Tibial nerve (tissue), 3 donors: ENCODE data around the gene TMEM91.

Source experiments
- POLR2A ChIP-seq, 2 donors: fragments of 450-650 bp; IDR thresholded peaks; one replicate each; pipeline ENCODE4 v1.6.1; 2017; ENCODE audit warnings: antibody characterized with exemption in 2 of 2, mild to moderate bottlenecking in 2 of 2, moderate library complexity in 2 of 2
- TF ChIP-seq, protein P1 (sequence below), 5 experiments: fragments of 200-600 bp in 3 of 5; fragments of 450-650 bp in 2 of 5; sonication (generic) in 3 of 5; IDR thresholded peaks; one replicate each; pipeline ENCODE4 v1.5.1; 2016 to 2019; ENCODE audit warnings: antibody characterized with exemption in 5 of 5, mild to moderate bottlenecking in 3 of 5, moderate library complexity in 2 of 5

DNA sequence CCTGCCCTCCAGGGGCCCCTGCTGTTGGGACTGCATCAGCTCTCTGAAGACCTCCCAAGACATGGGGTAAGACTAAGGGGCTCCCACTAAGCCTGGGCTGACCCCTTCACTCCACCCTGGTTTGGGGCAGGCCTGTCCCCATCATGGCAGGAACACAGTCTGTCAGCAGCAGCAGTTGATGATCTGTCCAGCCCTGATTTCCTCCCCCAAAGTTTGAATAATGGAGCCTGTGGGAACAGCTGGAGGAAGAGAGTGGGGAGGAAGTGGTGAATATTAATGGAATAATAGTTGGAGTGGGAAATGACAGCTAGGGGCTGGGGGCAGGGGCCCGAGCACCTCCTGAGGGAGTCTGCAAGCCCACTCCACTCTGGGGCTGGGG lies 52.1 kb downstream of the TMEM91 start:
- TF ChIP-seq, protein P1, sequence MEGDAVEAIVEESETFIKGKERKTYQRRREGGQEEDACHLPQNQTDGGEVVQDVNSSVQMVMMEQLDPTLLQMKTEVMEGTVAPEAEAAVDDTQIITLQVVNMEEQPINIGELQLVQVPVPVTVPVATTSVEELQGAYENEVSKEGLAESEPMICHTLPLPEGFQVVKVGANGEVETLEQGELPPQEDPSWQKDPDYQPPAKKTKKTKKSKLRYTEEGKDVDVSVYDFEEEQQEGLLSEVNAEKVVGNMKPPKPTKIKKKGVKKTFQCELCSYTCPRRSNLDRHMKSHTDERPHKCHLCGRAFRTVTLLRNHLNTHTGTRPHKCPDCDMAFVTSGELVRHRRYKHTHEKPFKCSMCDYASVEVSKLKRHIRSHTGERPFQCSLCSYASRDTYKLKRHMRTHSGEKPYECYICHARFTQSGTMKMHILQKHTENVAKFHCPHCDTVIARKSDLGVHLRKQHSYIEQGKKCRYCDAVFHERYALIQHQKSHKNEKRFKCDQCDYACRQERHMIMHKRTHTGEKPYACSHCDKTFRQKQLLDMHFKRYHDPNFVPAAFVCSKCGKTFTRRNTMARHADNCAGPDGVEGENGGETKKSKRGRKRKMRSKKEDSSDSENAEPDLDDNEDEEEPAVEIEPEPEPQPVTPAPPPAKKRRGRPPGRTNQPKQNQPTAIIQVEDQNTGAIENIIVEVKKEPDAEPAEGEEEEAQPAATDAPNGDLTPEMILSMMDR (IDR thresholded peaks at IDR 0.05), result no peak
- no peak for TF ChIP-seq POLR2A (IDR thresholded peaks at IDR 0.05)
